DMS79 (cell line): ENCODE data around the gene TIGD1.

Source experiments
- DNase-seq: peaks from one replicate; lab custom pipeline; 2025; lab: John Stamatoyannopoulos, UW

The TIGD1 gene

DNA sequence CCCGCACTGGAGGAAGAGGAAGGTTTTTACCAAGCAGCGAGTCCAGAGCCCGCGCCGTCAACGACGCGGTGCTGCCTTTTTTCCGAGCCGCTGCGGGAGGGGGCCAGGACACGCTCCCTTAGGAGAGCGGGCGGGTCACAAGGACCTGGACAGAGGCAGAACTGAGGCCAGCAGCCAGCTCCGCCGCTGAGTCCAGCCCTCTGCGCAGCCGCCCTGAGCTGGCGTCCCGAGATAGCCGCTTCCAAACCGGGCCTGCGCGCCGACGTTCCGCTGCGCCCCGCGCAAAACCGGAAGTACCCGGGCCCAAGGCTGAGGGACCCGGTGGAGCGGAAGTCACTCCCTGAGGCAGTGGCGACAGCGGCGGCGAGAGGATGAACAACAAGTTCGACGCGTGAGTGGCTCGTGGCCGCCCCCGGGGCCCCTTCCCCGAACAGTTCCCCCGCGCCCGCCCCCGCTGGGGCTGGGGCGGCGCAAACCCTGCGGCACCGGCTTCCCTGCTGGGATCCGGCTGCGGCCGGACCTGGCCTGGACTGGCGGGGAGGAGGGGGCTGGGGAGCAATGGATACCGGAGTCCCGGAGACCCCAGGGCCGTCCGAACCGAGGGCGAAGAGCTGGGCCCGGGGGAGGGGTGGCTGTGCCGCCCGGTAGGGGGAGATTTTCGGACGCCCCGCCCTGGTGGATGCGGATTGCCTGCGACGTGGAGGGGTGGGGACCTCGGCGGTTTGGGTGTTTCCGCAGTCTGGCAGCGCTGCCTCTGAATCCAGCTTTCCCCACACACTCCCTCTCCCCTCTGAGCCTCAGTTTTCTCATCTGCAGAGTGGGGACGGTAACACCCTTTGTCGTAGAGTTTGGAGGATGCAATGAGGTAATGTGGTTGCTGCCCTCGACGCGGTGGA is at the start of gene TIGD1, which contains the start of gene EIF4E2:
TSS of gene TIGD1 (minus strand) at position 204 of the 896 bp plus-strand sequence. CDS start 675 bp downstream, outside the sequence.
TSS of gene EIF4E2 (plus strand) at position 336 of the 896 bp plus-strand sequence. CDS start at position 372, 36 bp downstream.
- peak; percentile 65 for DNase-seq

DNA sequence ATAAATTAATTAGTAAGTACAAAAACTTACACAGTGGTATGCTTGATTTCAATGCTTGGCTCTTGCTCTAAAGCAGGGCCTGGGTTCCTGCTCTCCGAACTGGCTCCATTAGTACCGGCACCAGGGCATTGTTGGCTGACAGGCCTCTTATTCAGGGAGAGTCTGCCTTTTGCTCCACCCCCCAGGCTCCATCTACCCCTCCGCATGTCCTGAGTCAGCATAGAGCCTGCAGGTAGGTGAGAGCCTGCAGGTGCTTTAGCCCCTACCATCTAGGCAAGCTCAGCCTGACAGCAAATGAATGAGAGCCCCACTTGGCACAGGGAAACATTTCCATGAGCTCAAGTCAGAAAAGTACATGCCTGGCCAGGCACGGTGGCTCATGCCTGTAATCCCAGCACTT is 47.9 kb upstream of the TIGD1 start:
- no peak for DNase-seq

DNA sequence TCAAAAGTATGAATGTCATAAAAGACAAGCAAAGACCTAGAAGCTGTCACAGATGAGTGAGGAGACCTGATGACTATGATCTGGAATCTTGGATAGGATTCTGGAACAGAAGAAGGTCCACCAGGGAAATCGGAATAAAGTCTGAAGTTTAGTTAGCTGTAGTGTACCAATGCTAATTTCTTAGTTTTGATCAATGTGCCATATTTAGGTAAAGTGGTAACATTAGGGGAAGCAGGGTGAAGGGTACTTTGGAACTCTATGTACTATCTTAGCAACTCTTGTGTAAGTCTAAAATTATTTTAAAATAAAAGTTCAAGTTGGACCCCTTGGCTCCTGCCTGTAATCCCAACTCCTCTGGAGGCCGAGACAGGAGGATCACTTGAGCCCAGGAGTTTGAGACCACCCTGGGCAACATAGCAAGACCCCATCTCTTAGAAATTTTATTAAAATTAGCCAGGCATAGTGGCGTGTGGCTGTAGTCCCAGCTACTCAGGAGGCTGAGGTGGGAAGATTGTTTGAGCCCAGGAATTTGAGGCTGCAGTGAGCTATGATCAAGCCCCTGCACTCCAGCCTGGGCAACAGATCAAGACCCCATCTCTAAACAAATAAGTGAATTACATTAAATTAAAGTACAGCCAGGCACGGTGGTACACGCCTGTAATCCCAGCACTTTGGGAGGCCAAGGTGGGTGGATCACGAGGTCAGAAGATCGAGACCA is 47.2 kb upstream of the TIGD1 start:
- DNase-seq: no peak

DNA sequence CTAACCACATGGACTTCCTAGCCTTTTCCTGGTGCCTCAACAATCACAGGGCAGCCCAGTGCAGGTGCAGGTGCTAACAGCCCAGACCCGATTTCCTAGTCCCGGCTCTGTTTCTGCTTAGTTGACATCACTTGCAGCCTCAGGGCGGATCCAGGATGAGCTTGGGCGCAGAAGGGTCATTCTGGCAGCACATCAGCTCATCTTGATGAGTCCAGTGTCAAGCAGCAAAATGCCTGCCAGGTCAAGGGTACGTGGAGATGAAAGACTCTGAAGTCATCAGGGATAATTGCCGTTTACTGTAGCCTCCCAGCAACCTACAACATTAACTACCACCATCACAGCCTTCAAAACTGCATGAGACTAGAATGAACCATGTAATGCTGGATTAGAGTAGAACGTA is 43.6 kb upstream of the TIGD1 start:
- DNase-seq: no peak

DNA sequence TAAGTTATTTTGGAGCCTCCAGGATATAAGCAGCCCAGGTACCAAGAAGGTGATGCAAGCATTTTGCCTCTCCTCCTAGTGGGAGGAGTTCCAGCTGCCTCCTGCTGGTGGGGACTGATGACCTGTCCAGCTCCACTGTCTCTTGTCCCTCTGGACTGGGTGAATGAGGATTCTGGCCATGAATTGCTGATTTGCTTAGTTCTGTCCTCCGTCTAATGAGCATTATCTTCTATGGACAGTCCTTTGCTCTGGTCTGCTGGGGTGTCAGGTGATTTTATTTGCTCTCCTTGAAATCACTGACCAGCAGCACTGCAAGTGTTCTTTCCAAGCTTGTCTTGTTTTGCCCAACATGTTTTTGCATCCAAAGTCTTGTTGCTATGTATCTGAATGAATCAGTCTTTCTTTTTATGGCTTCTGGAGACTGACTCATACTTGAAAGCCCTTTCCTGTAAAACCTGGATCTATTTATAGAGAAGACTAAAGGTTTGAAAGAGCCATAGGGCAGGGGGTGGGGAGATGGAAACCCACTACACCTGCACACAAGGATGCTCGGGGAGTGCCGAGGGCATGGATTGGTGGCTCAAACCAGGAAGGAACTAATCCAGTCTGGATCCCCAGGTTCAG is 42.5 kb upstream of the TIGD1 start:
- no peak for DNase-seq

DNA sequence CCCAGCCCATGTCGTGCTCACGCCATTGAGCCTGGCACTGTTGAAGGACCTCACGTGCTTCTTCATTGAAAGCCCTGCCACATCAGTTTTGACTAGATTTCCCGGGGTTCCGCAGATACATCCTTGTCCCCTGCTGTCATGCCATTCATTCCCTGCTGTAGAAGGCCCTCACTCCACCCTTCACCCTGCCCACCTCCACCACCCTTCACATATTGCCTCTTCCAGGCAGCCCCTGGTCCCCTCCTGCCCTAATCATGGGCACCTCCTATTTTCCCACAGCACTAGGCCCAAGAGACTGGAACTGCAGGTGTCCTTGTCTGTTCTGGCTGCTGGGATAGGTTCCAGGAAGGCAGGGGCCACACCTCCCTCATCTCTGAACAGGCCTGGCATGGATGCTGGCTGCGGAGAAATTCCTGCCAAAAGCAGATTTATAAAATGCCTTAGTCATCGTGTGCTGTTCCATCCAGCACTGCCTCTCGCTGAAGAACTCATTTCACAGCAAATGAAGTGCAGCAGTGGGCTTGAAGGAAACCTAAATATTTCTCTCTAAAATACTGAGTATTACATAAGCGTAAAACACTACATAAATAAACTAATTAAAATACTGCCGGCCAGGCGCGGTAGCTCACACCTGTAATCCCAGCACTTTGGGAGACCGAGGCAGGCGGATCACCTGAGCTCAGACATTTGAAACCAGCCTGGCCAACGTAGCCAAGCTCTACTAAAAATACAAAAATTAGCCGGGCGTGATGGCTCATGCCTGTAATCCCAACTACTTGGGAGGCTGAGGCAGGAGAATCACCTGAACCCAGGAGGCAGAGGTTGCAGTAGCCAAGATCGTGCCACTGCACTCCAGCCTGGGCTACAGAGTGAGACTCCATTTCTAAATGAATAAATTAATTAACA is 38.6 kb upstream of the TIGD1 start:
- DNase-seq: no peak

DNA sequence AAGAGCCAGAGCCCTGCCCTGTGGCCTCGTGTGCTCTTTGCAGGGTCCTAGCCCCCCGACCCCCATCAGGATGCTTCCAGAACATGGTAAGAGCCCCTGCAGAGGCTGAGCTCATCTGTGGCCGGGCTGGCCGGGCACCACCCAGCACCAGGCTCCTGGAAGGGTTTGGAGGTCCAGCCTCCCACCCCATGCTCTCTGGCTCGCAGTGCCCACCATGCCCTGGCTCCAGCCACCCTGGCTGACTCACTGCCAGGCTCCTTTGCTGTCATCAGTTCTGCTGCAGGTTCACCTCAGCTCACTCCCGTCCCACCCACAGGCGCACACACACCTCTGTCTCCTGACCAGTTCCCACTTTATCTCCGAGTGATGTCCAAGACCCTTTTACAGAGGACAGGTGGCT is 37.7 kb upstream of the TIGD1 start:
- no peak for DNase-seq

DNA sequence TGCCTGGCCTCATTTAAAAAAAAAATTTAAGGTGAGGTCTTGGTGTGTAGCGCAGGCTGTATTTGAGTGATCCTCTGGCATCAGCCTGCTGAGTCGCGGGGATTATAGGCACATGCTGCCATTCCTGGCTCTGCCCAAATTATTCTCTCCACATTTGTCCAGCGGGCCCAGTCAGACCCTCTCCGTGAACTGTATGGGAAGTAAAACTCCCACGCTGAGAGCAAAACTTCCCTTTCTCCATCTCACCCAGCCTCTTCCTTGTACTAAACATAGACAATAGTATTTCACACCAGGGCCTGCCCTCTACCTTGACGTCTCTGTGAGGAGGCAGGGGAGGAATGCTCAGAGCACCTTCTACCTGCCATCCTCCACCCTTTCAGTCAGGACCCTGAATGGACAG is 37.2 kb upstream of the TIGD1 start:
- DNase-seq: no peak

DNA sequence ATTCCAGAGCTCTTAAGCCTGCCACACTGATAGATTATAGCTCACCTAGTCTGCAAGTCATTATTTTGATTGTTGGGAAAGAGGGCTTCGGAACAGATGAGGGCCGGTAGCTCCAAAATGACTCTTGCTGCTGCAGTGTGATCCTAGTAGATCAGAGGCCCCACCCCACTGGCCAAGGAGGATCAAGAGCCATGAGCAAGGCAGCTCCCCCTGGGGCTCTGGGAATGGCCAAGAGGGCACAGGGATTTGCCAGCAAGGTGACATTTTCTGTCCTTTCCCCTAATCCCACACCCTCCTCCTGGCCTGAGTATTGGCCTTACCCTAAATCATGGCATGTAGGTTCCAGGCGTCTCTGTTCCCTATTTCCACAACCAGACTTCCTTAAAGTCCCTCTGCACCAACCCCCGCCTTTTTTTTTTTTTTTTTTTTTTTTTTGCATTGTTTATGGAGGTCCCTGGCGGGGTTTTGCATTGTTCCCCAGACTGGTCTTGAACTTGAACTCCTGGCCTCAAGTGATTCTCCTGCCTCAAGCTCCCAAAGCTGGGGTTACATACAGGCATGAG is 36.7 kb upstream of the TIGD1 start:
- DNase-seq: no peak

DNA sequence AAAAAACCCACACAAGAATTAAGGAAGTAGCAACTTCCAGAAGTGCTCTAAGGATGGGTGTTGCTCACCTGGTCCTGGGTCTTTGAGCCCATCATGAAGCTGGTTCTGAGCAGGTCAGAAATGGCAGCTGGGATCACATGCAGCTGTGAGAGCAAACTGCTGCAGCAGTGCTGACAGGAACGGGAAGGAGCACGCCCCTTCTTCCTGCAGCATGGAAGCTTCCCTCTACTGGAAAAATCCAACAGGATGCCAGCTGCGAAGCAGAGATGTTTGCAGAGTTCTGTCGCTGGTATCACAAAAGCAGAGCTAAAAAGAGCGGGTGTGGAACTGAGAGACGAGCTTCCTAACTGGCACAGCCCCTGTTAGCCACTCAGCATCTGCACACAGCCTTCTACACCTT is 33.9 kb upstream of the TIGD1 start:
- no peak for DNase-seq

DNA sequence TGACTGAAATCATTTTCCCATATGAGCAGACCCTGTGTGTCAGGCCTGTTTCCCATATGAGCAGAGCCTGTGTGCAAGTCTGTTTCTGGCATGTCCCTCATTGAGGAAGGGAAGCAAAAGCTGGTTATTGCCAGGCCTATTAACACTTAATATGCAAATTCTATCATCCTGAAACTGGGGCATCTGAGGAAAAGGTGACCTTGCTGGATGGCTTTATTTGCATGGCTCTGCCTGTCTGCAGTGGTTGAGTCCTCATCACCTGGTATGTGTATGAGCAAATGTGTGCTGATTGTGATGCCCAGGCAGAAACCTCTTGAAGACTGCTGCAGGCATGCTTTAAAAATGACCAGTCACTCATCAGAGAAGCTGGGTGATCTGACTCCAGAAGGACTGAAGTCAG is 31.4 kb upstream of the TIGD1 start:
- no peak for DNase-seq

DNA sequence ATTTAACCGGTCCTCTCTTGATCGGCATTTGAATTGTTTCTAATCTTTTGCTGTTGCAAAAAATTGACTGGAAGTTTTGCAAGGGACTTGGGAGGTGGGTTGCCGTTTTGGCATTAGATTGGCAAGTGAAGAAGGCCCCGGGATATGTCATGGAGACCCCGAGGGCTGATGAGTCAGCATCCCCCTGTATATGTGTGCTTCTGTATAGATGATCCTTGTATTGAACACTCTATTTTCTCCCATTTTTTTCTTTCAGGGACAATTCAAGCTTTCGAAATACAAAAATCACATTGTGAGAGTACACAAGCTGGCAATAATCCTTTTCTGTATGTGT is 30.3 kb upstream of the TIGD1 start:
- no peak for DNase-seq

DNA sequence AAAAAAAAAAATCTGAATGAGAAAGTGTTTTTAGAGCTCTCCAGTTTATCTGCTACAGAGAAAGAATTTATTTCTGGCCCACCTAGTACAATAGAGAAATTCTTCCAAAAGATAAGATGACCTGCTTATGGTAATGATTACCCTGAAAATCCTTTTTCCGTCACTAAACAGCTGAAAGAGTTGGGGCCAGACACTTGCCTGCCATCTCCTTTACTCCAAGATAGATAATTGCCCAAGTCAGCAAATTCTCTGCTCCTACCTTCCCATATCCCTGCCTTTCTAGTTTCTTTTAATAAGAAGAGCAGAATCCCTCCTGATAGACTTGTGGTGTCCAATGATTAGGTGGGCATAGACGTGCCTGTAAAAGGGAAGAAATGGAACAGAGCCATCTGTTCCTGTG is 28.3 kb upstream of the TIGD1 start:
- DNase-seq: no peak

DNA sequence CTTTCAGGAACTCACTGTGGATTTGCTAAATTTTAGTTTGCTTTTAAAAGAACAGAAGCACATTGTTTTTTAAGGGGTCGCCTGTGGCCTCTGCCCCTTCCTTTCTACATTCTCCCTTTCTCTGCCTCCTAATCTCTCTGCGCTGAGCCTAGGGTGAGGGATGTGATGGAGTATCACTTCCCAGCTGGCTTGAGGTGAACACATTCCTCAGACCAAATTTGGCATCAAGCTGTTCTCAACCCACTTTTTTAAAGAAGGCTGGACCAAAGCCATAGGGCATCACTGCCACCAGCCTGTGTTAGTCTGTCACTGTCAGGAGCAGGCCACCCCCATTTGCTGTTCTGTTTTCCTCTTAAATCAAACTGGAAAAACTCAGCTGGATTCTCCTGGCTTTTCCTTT is 27.5 kb upstream of the TIGD1 start:
- no peak for DNase-seq

DNA sequence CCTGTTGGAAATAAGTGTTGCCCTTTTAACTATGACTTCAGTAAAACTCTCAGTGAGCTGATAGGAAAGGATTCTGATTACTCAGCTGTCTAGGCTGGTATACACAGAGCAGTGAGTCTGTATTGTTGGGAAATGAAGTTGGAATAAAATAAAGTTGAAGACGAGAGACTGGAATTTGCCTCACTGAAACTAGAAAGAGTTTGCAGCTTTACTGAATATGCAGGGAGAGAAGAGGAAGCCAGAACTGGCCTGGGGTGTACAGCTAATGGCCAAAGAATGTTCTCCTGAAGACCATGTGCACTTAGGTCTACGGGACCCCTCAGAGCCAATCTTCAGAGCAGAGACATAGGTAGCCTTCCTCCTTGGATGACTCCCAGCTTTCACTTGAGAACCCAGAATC is 26.6 kb upstream of the TIGD1 start:
- DNase-seq: no peak

DNA sequence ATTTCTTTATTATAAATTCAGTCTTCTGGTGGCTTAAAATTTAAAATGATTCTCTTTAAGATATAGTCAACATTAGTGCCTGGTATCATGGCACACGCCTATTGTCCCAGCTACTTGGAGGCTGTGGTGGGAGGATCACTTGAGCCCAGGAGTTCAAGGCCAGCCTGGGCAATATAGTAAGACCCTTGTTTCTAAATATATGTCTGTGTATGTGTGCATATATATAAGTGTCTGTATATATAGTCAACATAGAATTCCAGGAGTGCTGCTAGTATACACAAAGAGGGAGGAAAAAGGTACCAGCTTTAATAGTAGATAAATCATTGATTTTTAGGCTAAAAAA is 25.0 kb upstream of the TIGD1 start:
- DNase-seq: no peak

DNA sequence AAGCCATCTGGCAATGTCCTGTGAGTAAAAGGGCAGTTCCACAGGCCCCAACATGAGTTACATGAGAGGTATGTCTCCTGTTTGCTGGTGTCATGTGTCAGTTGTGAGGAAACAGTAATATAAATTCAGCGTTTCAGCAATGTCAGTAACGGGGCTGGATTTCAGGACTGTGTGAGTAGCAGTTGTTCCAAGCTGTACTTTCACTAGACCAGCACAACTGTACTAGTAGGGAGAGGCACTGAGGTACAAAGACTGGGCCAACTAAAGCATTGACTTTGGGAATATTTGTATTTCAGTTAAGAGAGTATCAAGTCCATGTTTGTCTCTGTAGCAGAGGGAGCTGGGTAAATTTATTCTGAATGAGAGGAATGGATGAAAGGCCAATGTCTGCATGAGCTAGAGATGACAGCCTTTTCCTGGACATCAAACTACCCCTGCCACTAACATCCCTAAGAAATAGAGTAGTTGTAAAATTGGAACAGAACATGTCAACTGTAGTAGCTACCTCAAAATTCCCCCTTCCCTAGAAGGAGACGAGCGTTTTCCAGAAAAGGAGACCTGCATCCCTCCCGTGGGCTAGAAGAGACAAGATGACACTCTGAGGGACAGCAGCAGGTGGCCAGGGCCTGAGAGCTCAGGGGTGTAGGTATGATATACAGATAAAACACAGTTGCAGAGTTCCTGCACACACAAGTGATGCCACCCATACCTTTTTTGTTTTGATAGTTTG is 24.5 kb upstream of the TIGD1 start:
- no peak for DNase-seq

DNA sequence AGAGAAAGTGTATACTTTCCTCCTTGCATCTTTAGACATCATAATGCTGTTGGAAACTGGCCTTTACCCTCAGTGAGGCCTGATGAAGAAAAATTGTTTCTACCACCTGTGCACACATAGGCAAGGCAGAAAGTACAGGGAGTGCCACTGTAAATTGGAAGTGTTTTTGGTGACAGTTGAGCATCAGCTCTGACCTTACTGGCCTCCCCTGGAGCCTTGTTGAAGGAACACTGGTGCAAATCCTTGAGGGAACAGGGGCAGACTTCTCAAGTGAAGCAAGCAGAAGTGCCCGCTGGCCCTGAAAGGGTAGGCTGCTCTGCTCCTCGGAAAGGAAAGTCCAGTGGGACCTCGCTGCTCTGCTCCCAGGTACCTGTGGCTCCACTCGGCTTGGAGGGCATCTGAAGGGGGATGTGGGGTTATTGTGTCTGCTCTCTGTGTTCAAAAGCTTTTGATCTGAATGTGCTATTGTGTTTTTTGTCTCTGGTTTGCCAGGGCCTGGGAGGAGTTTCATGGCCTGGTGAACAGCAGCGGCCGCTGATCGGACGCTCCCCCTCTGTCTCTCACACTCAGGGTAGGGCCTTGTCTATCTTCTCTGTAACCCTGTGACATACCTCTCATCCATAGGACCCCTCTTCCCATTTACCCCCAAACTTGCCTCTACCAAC is 23.5 kb upstream of the TIGD1 start:
- no peak for DNase-seq

DNA sequence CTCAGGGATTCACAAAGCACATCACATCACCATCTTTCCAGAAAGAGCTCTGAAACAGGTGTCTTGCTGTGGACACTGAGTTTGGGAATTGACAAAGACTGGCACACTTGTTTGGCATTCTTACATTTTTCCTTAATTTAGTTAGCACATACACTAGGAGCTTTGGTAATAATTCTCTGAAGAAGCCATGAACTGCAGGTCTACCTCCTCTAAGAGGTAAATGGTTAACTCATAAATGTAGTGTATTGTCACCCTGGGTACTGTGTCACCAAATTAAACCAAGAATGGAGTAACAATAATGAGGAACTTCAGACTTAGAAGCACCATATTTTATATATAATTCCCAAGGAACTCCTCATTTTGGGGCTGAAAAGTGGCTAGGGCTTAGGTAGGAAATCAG is 22.7 kb upstream of the TIGD1 start:
- no peak for DNase-seq

DNA sequence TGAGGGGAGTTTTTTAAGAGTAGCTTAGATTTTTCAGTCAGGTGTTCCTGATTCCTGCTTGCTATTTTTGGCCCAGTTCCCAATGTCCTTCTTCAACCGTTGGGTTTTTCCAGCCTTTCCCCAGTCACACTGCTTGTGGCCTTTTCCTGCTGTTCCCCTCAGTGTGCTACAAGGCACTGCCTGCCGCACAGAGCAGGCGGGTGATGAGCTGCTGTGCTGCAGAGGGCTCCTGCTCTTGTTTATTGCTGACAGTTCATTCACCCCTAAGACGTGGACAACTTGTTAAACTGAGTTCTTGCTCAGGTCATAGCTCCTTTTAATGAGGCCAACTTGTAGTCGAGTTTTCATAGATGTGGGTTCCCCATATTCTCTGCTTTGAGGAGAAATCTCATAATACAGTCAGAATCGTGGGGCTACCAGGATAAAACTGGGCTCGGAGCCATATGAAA is 20.7 kb upstream of the TIGD1 start:
- no peak for DNase-seq
